H1 (cell line): ENCODE measurements around the gene ANK3.

Experiments used
- CEBPB ChIP-seq: IDR thresholded peaks from 2 replicates; pipeline ENCODE4 v1.6.1; 2012; ENCODE audit warnings: low read depth, low read length
- EP300 ChIP-seq, 2 experiments: IDR thresholded peaks; 1 replicate in 1 of 2; 2 replicates in 1 of 2; pipeline ENCODE4 v1.6.1; 2011 to 2012; ENCODE audit warnings: low read depth in 2 of 2, low read length in 2 of 2, mild to moderate bottlenecking in 2 of 2, borderline replicate concordance in 1 of 2, inconsistent platforms in 1 of 2, moderate library complexity in 1 of 2
- KDM1A ChIP-seq: fragments of 200-600, 300-600 bp; sonication (generic); IDR thresholded peaks from 2 replicates; pipeline ENCODE4 v1.7.1; 2016; ENCODE audit warnings: mild to moderate bottlenecking, low read length, borderline replicate concordance
- POLR2AphosphoS5 ChIP-seq: IDR thresholded peaks from 2 replicates; pipeline ENCODE4 v1.6.1; 2011; ENCODE audit warnings: low read depth, low read length
- RAD21 ChIP-seq, 2 experiments: IDR thresholded peaks in 1 of 2; conservative IDR thresholded peaks in 1 of 2; 2 replicates each; pipeline ENCODE4 v1.6.1; 2011; ENCODE audit warnings: low read depth in 2 of 2, low read length in 2 of 2, improper control_type of control experiment in 1 of 2, inconsistent platforms in 1 of 2, mild to moderate bottlenecking in 1 of 2, moderate library complexity in 1 of 2
- SIRT6 ChIP-seq: IDR thresholded peaks from one replicate; pipeline ENCODE4 v1.7.1; 2012; ENCODE audit warnings: low read length, inconsistent platforms
- ZNF274 ChIP-seq: IDR thresholded peaks from 2 replicates; pipeline ENCODE4 v1.7.0; 2012; ENCODE audit warnings: low read length, borderline replicate concordance; ENCODE audit errors: extremely low read depth
- TF ChIP-seq, protein P1 (sequence below): IDR thresholded peaks from 2 replicates; pipeline ENCODE4 v1.6.1; 2011; ENCODE audit warnings: low read length, improper control_type of control experiment
- TF ChIP-seq, protein P2 (sequence below), 3 experiments: IDR thresholded peaks; 1 replicate in 2 of 3; 2 replicates in 1 of 3; pipeline versions ENCODE4 v1.5.1 to v1.6.1; 2011; ENCODE audit warnings: low read length in 3 of 3, mild to moderate bottlenecking in 3 of 3, inconsistent platforms in 2 of 3, low read depth in 1 of 3, moderate library complexity in 1 of 3; ENCODE audit not compliant: insufficient read depth in 1 of 3; ENCODE audit errors: control extremely low read depth in 1 of 3

DNA sequence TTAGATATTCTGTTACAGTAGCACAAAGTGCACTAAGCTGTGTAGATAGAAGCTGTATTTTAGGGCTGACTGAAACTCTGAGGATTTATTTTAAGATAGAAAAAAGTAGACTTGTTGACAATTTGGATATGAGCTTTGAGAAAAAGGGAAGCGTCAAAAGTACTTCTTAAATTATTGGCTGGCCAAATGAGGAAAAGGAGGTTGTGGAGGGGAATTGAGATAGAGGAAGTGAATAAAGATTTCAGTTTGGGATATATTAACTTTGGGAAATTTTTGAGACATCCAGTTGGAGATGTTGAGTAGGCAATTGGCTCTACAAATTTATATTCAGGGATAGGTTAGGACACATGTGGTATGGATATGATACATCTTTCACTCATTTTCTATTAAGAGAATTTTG lies 409.3 kb downstream of the ANK3 start:
- TF ChIP-seq KDM1A (no peak), CEBPB (no peak), RAD21 (IDR thresholded peaks at IDR 0.05 in 1 of 2, conservative IDR thresholded peaks at IDR 0.05 in 1 of 2; ENCODE audit: low read depth in 2 of 2, low read length in 2 of 2) (no peak), ZNF274 (no peak), POLR2AphosphoS5 (no peak), SIRT6 (no peak), EP300 (IDR thresholded peaks at IDR 0.05; ENCODE audit: borderline replicate concordance in 1 of 2, low read depth in 2 of 2, low read length in 2 of 2) (no peak)
- TF ChIP-seq, protein P1, sequence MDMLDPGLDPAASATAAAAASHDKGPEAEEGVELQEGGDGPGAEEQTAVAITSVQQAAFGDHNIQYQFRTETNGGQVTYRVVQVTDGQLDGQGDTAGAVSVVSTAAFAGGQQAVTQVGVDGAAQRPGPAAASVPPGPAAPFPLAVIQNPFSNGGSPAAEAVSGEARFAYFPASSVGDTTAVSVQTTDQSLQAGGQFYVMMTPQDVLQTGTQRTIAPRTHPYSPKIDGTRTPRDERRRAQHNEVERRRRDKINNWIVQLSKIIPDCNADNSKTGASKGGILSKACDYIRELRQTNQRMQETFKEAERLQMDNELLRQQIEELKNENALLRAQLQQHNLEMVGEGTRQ, result no peak
- TF ChIP-seq, protein P2, sequence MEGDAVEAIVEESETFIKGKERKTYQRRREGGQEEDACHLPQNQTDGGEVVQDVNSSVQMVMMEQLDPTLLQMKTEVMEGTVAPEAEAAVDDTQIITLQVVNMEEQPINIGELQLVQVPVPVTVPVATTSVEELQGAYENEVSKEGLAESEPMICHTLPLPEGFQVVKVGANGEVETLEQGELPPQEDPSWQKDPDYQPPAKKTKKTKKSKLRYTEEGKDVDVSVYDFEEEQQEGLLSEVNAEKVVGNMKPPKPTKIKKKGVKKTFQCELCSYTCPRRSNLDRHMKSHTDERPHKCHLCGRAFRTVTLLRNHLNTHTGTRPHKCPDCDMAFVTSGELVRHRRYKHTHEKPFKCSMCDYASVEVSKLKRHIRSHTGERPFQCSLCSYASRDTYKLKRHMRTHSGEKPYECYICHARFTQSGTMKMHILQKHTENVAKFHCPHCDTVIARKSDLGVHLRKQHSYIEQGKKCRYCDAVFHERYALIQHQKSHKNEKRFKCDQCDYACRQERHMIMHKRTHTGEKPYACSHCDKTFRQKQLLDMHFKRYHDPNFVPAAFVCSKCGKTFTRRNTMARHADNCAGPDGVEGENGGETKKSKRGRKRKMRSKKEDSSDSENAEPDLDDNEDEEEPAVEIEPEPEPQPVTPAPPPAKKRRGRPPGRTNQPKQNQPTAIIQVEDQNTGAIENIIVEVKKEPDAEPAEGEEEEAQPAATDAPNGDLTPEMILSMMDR (IDR thresholded peaks at IDR 0.05; ENCODE audit: control extremely low read depth in 1 of 3, insufficient read depth in 1 of 3, low read depth in 1 of 3, low read length in 3 of 3), result no peak
